ENCODE results near the gene CLEC16A.

- no peak for TF ChIP-seq POLR2A (IDR thresholded peaks at IDR 0.05; ENCODE audit: low read depth, low read length)
- no peak for TF ChIP-seq POU2F2 (IDR thresholded peaks at IDR 0.05; ENCODE audit: low read depth, low read length)
- no peak for TF ChIP-seq TAF1 (IDR thresholded peaks at IDR 0.05; ENCODE audit: low read depth, low read length)
- TF ChIP-seq POLR2AphosphoS5 (IDR thresholded peaks at IDR 0.05; ENCODE audit: low read depth, low read length) = no peak
- TF ChIP-seq SPI1 (IDR thresholded peaks at IDR 0.05; ENCODE audit: low read depth, low read length) = no peak
- no peak for TF ChIP-seq PAX5 (IDR thresholded peaks at IDR 0.05; ENCODE audit: insufficient read depth, low read length, severe bottlenecking)
Observed at GRCh38 chr16:11089504-11090124, 145.2 kb downstream of the CLEC16A start.

Data from GM12891 (cell line).